GM18951 (cell line): ENCODE measurements around the gene MYL7.
A peak's percentile ranks its signal among the peaks of the same experiment; 100 is the strongest.

Source experiments
- POLR2A ChIP-seq: IDR thresholded peaks from 4 replicates; pipeline ENCODE4 v1.6.1; 2011; ENCODE audit warnings: mild to moderate bottlenecking; ENCODE audit not compliant: insufficient read length, insufficient read depth; ENCODE audit errors: extremely low read depth
- in situ Hi-C: fragments of 300-500 bp; cut with MboI; formaldehyde crosslinking; loops from one replicate; pipeline ENCODE4 v1.12.0; 2022; ENCODE audit warnings: low sequenced_read_pairs, mixed read lengths, inconsistent platforms; ENCODE audit not compliant: unreplicated experiment

Gene MYL7

DNA sequence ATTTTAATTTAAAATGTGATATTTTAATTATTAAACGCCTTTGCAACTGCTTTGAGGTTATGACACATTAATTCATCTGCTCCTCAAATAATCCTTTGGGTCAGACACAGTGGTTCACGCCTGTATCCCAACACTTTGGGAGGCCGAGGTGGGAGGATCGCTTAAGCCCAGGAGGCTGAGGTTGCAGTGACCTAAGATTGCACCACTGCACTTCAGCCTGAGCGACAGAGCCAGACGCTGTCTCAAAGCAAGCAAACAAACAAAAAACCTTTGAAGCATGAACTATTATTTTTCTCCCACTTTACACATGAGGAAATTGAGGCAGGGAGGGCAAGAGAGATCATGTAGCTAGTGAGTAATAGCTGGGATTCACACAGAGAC, 16.3 kb downstream of the MYL7 start:
- TF ChIP-seq POLR2A, result no peak
- in situ Hi-C loops, result no loop called here

DNA sequence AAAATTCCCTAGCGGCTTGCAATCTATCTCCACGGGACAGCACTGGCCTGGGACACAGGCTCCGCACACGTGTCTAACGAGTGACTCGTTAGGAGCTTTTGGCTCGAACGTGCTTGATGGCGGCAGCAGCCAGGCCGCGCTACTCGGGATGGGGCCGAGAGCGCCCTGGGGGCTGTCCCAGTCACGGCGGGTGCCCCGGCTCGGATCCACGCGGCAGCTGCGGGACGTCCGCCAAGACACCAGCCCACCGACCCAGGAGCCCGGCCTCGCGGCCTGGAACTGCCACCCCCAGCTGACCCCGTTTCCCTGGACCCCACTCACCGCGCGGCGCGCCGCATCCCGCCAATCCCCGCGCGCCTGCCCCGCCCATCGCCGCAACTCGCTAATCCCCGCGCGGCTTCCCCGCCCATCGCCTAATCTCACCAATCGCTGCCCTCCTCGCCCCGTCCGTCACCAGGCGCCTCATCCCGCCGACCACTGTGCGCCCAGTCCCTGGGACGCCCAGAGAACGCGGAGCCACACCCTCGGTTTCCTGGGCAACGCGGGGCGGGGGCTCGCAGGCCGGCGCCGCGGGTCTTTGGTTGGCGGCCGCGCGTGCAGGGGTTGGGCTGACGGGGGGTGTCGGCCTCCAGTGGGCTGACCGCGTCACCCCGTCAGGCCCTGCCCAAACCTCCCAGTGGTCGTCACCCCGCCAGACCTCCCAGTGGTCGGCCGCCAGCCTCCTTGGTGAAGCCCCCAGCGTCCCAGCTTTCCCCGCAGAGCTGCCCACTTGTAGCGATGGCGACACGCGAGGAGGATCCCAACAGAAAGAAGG, 17.7 kb downstream of the MYL7 start, which contains the start of gene POLD2:
POLD2 (minus strand) TSS at position 359 of the 814 bp plus-strand sequence. CDS start 1,495 bp downstream, outside the sequence.
- peak; percentile 69 for TF ChIP-seq POLR2A
- in situ Hi-C loops, result no loop called here

DNA sequence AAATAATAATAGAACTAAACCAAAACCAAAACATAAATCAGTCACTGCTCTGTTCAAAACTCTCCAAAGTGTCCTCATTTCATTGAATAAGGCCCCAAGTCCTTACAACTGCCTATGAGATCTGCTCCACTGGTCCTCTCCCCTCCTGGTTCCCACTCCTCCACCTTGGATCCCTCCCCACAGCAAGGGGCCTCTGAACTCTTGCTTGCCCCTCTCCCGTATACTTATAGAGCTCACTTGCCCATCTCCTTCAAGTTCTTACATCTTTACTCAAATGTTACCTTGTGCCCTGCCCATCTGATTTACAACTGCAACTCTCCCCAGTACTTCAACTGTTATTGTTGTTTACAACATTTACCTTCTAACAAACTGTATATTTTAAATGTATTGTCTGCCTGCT, 18.6 kb downstream of the MYL7 start:
- no peak for TF ChIP-seq POLR2A

DNA sequence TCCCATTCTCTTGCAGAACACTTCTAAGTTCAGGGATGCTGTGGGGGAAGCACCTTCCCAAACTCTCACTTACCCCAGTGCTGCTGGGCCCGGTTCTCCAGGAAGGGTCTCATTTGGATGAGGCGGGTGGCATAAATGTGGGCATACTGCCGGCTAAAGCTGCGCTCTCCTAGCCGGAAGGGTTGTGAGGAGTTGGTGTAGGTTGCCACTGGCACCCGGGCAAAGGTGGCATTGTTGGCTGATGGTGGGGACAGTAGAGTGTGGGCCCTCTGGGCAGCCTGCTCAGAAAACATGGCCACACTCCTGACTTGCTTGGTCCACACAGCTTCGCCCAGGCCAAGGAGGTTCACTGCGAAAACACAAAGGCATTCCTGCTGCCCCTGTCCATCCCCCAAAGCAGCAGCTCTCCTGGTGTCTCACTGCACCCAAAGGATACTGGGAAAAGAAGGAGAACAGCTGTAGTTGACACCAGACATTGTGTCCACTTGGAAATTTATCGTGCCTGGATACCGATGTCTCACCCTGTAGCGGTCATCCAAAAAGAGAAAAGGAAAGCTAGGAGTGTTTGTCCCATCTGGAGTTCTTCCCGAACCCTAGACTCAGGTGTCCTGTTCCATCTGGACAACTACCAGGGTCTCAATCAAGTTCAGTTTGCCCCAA, 19.2 kb downstream of the MYL7 start:
- TF ChIP-seq POLR2A, result no peak
- in situ Hi-C loops, result no loop called here

More for the DNA sequence above, 18.6 kb downstream of the MYL7 start:
- in situ Hi-C loops, result no loop called here

DNA sequence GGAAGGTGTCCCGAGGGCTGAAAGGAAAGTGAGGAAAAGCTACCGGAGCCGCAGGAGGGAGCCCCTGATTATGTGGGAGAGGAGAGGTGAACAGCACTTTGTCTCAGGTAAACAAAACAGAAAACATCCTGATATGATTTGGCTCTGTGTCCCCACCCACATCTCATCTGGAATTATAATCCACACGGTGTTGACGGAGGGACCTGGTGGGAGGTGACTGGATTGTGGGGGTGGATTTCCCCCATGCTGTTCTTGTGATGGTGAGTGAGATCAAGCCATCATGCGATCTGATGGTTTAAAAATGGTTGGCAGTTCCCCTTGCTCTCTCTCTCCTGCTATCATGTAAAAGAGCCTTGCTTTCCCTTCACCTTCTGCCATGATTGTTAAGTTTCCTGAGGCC, 20.7 kb downstream of the MYL7 start:
- TF ChIP-seq POLR2A, result no peak
- in situ Hi-C loops, result no loop called here

DNA sequence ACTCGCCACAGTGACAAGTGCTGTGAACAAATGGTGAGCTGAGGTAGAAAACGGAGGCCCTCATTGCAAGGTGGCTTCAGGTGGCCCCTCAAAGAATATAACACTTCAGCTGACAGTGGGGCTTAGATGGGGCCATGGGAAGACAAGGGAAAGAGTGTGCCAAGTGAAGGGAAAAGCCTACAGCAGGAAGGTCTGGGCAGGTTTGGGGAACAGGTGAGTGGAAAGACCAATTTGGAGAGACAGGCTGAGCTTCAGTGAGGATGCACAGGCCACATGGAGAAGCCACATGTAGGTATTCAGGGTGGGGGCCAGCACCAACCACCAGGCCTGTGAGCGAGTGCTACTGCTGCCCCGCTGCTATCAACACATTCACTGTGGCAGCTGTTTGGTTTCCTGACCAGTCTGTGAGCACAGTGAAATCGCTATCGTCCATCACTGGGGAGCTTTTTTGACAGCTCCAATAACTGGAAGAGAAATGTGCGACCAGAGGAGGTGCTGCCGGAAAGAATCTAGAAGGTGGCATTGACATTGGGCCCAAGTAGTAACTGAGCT, 21.2 kb downstream of the MYL7 start:
- no peak for TF ChIP-seq POLR2A
- in situ Hi-C loops, result no loop called here

DNA sequence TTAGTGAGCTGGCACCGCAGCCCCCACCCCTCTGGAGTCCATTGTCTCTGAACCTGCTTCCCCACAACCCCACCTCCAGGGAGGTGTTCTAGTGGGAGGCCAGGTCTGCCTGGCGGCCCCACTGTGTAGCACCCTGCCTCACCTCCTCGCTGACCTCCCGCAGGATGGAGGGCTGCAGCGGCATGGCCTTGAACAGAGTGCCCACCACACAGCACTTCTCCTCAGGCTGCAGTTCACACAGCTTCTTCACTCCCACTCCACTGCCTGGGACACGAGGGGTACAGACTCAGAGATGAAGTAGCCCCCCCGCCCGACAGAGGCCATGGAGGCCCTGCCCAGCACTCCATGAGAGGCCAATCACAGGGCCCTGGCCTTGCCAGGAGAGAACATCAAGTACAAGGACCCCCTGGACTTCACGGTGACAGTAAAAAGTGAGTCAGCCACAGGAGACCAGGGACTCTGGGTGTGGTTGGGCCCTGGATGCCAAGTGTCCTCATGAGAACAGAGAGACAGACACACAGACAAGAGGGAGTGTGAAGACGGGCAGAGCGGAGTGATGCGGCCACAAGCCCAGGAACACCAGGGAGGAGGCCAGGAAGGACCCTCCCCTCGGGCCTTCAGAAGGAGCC, 23.2 kb downstream of the MYL7 start:
- TF ChIP-seq POLR2A, result no peak

DNA sequence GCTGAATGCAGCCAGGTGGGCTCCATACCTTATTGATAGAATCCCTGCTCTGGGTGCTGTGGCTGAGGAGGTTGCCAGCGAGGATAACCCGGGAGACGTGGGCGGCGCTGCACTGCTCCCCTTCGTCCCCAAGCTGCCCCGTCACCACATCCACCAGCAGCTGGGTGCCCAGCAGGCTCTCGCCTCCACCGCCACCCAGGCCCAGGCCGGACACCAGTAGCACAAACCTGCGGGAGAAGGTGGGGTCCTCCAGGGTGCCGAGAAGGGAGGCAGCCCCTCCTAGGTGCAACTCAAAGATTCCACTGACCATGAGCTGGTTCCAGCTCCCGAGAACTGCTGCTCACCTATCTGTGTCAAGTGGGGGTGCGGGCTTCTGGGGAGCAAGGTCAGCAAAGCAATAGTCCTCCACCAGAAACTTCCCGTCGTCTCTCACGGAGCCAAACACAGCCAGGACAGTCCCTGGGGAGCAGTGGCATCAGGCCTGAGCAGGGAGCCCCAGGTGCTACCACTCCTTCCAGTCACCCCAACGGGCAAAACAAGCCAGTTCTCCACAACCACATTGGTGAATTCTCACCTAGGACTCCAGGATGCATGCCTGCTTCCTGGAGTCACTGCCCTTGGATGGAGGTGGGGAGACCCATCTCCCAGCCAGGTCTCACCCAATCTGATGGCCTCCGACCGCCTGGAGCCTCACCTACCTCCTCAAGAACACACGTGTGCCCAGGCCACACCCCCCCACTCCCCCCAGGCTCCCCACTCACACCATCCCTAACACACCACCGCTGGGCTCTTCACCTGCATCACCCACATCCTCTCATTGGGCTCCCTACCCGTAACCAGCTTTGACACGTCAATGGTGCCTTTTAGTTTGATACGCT, 24.1 kb downstream of the MYL7 start:
- no peak for TF ChIP-seq POLR2A
- in situ Hi-C loops, result no loop called here

More for the DNA sequence above, 23.2 kb downstream of the MYL7 start:
- in situ Hi-C loops, result no loop called here

DNA sequence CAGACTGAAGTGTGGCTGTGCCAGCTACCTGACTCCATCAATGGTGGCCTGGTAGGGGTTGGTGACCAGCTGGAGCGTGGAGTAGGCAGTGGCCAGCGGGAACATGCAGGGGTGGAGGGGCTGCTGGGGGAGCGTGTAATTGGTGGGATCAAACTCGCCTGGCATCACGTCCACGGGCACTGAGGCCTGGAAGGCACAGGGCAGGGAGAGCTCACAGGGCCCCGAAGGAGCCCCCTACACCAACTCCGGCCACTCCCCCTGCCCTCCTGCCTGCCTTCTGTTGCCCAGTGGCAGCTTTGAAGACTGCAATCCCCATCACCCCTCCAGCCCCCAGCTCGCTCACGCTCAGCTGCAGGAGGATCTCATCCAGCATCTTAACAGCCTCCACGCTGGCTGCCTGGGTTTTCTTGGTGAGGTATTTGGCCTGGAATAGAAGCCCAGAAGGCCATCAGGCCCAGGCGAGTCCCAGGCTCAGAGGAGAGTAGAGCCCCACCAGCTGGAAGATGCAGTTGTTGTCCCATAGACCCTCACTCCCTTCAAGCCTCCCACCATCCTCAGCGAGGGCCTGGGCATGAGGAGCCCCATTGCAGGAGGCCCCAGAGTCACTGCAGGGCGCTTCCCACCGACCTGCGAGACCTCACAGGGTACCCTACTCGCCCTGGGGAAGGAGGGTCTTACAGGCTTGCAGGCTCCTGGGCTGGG, 24.9 kb downstream of the MYL7 start:
- no peak for TF ChIP-seq POLR2A
- in situ Hi-C loops, result no loop called here

DNA sequence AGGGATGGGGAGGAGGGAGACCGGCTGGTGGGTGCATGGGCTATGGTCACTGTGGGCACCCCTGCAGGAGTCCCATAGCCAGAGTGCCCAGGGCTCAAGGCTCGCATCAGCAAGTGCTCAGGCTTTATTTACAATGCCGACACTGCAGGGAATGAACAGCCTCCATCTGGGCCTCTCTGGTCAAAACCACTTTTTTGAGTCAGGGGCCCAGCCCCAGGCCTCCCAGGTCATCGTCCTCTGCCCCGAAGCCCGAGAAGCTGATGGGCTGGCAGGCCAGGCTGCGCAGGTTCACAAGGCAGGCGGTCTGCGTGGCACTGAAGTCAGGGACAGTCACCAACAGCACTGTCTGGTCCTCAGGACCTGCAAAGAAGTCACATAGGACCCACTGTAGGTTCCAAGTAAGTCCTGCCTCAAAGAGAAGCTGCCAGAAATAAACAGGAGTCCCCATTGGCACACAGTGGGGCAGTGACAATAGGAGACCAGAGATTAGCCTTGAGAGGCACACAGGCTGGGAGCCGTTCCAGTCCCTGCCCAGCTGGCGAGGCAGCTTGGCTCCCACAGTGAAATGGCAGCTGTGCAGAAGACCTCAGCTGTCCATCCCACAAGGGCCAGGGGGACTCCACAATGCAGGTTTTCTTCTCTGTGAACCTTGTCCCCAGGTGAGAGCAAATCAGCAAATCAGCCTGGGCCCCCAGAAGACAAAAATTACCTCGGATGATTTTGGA, 26.4 kb downstream of the MYL7 start:
- TF ChIP-seq POLR2A, result no peak
- in situ Hi-C loops, result no loop called here

DNA sequence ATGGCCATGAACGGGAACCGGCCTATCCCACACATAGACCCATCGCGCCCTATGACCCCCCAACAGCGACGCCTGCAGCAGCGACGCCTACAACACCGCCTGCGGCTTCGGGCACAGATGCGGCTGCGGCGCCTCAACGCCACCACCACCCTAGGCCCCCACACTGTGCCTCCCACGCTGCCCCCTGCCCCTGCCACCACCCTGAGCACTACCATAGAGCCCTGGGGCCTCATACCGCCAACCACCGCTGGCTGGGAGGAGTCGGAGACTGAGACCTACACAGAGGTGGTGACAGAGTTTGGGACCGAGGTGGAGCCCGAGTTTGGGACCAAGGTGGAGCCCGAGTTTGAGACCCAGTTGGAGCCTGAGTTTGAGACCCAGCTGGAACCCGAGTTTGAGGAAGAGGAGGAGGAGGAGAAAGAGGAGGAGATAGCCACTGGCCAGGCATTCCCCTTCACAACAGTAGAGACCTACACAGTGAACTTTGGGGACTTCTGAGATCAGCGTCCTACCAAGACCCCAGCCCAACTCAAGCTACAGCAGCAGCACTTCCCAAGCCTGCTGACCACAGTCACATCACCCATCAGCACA, 27.3 kb downstream of the MYL7 start:
- no peak for TF ChIP-seq POLR2A
- in situ Hi-C loops, result no loop called here

DNA sequence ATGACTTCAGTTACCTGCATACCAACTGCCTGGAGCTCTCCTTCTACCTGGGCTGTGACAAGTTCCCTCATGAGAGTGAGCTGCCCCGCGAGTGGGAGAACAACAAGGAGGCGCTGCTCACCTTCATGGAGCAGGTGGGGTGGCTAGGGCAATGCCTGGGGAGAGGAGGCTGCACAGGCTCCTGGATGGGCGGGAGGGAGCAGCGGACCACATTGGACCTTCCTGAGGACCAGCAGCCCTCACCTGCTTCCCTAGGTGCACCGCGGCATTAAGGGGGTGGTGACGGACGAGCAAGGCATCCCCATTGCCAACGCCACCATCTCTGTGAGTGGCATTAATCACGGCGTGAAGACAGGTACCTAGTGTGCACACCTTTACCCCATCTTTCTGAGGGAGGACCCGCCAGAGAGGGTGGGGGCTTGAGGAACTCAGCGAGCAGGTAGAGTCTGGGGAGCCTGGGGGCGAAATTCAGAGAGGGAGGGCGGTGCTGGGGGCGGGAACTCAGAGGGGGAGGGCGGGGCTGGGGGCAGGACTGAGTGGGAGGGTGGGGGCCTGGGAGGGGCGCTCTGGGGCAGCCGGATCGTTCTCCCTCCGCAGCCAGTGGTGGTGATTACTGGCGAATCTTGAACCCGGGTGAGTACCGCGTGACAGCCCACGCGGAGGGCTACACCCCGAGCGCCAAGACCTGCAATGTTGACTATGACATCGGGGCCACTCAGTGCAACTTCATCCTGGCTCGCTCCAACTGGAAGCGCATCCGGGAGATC, 28.0 kb downstream of the MYL7 start:
- no peak for TF ChIP-seq POLR2A
- in situ Hi-C loops, result no loop called here
